ENCODE measurements around the gene HNMT.

The HNMT gene

DNA sequence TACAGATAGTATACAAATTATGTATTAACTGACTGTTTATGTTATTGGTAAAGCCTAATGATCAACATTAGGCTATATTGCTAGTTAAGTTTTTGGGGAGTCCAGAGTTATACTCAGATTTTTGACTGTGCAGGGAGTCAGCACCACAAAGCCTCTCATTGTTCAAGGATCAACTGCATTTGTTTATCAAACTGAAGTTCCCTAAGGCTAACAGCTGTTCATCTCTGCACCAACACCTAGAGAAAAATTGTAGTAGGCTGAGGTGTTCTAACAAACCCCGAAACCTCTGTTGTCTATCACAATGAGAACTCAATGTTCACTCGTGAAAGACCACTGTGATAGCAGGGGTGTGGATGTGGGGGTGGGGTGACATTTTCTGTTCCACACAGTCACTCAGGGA is 97.7 kb downstream of the HNMT start:
- no peak for DNase-seq

DNA sequence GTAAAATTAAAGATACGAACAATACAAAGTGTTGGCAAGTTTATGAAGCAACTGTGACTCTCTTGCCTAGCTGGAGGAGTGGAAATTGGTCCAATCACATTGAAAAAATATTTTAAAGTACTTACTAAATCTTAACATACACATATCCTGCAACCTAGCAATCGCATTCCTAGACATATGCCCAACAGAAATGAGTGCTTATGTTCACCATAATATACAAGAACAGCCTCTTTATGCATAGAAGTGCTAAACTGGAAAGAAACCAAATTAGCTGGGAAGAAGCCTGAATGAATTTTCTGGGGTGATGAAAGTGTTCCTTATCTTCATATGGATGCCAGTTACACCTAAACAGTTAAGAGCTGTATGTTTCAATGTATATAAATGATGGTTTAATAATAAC is 98.9 kb downstream of the HNMT start:
- no peak for DNase-seq

All from stimulated activated CD4-positive, alpha-beta T cell treated with anti-CD3 and anti-CD28 coated beads, Interleukin-4, amount 100 ng/mL, for 24 hours (primary cell).